Muscle layer of duodenum (tissue), 2 donors: ENCODE results near the gene DPPA2.

ENCODE experiments used
- H3K27ac ChIP-seq: one replicate; pipeline ENCODE4 v1.7.0; 2013; ENCODE audit warnings: mild to moderate bottlenecking, low read length
- H3K27me3 ChIP-seq: one replicate; pipeline ENCODE4 v1.7.0; 2013; ENCODE audit warnings: low read depth, mild to moderate bottlenecking, control low read depth, low read length
- H3K36me3 ChIP-seq, 2 donors: one replicate each; pipeline ENCODE4 v1.7.0; 2013; ENCODE audit warnings: low read length in 2 of 2, control low read depth in 1 of 2, mild to moderate bottlenecking in 1 of 2; ENCODE audit not compliant: insufficient read depth in 2 of 2, control insufficient read depth in 1 of 2
- H3K4me1 ChIP-seq, 2 donors: one replicate each; pipeline ENCODE4 v1.7.0; 2013; ENCODE audit warnings: low read length in 2 of 2, mild to moderate bottlenecking in 2 of 2, control low read depth in 1 of 2, moderate library complexity in 1 of 2; ENCODE audit not compliant: insufficient read depth in 2 of 2, control insufficient read depth in 1 of 2
- H3K4me3 ChIP-seq, 2 donors: one replicate each; pipeline ENCODE4 v1.7.0; 2013; ENCODE audit warnings: low read length in 2 of 2, low read depth in 1 of 2, mild to moderate bottlenecking in 1 of 2
- H3K9me3 ChIP-seq, 2 donors: one replicate each; pipeline ENCODE4 v1.7.0; 2013; ENCODE audit warnings: low read length in 2 of 2, control low read depth in 1 of 2, mild to moderate bottlenecking in 1 of 2; ENCODE audit not compliant: control insufficient read depth in 1 of 2
- donor health status: healthy.

Gene DPPA2

GRCh38 chr3:109252641-109253040 lies 63.7 kb downstream of the DPPA2 start:
- Histone ChIP-seq H3K9me3 (no peaks in the 10 kb centered on the region), H3K36me3 (no peaks in the 10 kb centered on the region), H3K4me3 (no peak overlapping the region), H3K27ac (no peak overlapping the region), H3K27me3 (no peaks in the 10 kb centered on the region), H3K4me1 (no peaks in the 10 kb centered on the region)
